PC-3 (cell line): ENCODE data around the gene TTC29.

Experiments
- EZH2phosphoT487 ChIP-seq: fragments of 300-600 bp; sonication (generic); IDR thresholded peaks from 2 replicates; pipeline ENCODE4 v1.6.1; 2018; ENCODE audit warnings: mild to moderate bottlenecking, antibody characterized with exemption, low read length, borderline replicate concordance
- TF ChIP-seq, protein P1 (sequence below): fragments of 300-600 bp; sonication (generic); conservative IDR thresholded peaks from 2 replicates; pipeline ENCODE4 v1.5.1; 2017; ENCODE audit warnings: antibody characterized with exemption, low read depth, mild to moderate bottlenecking, low read length

DNA sequence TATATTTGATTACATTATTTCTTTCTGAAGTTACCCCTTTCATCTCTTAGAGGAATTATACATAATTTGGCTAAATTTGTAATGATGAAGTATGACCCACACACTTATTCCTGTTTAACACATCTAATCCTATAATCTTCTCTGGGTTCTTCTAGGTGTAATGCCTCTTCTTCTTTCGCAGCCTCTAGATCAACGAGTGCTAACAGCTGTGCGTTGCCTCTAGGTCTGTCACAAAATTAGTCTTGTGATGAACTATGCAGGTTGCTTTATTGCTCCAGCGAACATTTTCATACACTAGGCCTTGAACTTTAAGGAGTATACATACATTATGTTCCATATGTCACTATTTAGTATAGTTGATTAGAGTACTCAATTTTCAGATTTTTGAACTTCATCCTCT lies 89.9 kb downstream of the TTC29 start:
- TF ChIP-seq, protein P1, sequence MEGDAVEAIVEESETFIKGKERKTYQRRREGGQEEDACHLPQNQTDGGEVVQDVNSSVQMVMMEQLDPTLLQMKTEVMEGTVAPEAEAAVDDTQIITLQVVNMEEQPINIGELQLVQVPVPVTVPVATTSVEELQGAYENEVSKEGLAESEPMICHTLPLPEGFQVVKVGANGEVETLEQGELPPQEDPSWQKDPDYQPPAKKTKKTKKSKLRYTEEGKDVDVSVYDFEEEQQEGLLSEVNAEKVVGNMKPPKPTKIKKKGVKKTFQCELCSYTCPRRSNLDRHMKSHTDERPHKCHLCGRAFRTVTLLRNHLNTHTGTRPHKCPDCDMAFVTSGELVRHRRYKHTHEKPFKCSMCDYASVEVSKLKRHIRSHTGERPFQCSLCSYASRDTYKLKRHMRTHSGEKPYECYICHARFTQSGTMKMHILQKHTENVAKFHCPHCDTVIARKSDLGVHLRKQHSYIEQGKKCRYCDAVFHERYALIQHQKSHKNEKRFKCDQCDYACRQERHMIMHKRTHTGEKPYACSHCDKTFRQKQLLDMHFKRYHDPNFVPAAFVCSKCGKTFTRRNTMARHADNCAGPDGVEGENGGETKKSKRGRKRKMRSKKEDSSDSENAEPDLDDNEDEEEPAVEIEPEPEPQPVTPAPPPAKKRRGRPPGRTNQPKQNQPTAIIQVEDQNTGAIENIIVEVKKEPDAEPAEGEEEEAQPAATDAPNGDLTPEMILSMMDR, result no peak
- no peak for TF ChIP-seq EZH2phosphoT487
